Right ventricle myocardium inferior (tissue), 1 donor: ENCODE data around the gene SLC12A4. TPM values are rescaled to one million over a fixed set of nuclear protein-coding genes. Genes with fewer than 3 reads are reported as not detected.
"Not testable (repeated sequence)": the region's sequence is repeated elsewhere in the genome, so short reads cannot be mapped to it uniquely, and the experiment has no call there.

Experiments
- ATAC-seq: fragments of 200-7000 bp; cut with Tn5 transposase; one replicate; pipeline ENCODE4 v1.9.1; 2020; ENCODE audit warnings: mild to moderate bottlenecking, moderate library complexity
- DNase-seq: peaks from one replicate; pipeline ENCODE4 v3.0.0; 2021; ENCODE audit errors: missing footprints
- intact Hi-C: fragments of 100-400 bp; cut with DNase I; formaldehyde crosslinking; loops from one replicate; pipeline ENCODE4 v1.11.0; 2022
- total RNA-seq: library from RNA; stranded (reverse); fragmentation: NEBNext Ultra II Directional; extraction: Animal tissue kit (Norgen Biotek cat#: 25700); gene quantifications from one replicate; pipeline ENCODE4 v1.2.1, GENCODE V29; 2021
- donor health status: DM: no; HTN: yes; CAD: no; lungs with severe emphysema.

SLC12A4 gene
- total RNA-seq, 1 donor from 2014 or later = 97.5 TPM

DNA sequence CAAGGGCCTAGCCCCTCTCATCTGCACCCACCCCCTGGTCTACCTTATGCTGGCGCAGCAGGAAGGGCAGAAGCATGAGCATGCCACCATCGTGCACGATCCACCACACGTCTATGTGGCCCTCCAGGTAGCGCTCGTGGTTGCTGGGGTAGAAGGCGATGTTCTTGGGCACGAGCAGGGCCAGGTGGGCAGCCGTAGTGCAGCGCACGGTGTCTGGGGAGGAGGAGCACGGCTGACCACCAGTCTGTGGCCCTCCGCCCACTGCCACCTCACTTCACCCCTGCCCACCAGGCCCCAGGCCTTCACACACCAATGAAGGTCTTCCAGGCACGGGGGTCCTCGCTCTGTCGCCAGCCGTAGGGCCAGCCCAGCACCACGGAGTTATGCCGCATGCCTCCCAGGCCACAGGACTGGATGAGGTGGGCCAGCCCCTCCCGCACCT is 22.3 kb downstream of the SLC12A4 start:
- ATAC-seq (no peak), DNase-seq (no peak)
- intact Hi-C loops = no loop called here

DNA sequence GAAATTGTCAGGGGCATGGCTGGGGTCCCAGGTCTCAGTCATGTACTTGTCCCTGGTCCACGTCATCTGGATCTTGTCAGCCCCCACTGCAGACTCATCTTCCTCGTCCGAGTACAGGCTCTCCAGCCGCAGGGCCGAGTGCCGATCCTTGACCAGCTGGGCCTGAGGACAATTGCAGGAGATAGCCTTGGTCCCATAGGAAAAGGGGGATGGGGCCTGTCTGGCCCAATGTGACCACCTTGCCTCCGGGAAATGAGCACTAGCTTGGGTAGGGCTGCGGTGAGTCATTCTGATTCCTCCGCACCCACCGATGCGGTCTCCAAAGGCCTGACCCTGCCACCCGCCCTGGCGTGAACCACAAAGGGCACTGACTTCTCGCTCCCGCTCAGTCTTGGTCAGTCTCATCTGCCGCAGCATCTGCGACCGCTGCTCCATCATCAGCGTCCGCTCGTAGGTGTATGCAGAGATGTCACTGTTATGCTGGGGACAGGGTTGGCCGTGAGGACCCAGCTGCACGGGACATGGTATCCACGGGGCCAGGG is 23.0 kb downstream of the SLC12A4 start:
- intact Hi-C loops = no loop called here
- no peak for DNase-seq

DNA sequence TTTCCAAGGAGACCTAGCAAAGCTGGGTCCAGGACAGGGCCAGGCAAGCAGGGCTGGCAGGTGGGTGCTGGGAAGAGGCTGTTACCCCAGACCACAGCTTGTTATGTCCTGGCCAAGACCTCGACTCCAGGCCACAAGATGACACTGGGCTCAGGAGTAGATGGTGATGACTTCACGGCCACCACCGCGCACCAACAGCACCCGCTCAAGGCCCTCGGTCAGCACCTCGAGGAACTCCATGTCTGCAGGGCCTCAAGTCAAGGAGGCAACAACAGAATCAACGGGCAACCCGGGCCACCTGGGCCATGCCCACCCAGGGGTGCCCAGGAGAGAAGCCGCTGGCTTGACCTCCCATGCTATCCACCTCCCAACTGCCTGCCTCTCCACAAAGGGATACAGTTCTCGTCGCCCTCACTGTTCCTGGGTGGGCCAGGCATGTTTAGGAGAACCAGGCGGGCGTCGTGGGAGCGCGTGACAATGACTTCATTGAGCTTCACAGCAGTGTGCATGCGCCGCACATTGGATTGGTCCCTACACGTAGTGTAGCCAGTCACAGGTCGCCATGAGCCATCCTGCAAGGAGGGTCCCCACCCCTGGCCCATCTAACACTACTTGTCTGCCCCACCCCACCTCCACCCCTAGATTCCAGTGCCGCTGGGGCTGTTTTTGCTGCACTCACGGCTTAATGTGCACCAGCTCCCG is 23.6 kb downstream of the SLC12A4 start:
- DNase-seq = no peak
- no peak for ATAC-seq

More for the DNA sequence above, 23.0 kb downstream of the SLC12A4 start:
- no peak for ATAC-seq

DNA sequence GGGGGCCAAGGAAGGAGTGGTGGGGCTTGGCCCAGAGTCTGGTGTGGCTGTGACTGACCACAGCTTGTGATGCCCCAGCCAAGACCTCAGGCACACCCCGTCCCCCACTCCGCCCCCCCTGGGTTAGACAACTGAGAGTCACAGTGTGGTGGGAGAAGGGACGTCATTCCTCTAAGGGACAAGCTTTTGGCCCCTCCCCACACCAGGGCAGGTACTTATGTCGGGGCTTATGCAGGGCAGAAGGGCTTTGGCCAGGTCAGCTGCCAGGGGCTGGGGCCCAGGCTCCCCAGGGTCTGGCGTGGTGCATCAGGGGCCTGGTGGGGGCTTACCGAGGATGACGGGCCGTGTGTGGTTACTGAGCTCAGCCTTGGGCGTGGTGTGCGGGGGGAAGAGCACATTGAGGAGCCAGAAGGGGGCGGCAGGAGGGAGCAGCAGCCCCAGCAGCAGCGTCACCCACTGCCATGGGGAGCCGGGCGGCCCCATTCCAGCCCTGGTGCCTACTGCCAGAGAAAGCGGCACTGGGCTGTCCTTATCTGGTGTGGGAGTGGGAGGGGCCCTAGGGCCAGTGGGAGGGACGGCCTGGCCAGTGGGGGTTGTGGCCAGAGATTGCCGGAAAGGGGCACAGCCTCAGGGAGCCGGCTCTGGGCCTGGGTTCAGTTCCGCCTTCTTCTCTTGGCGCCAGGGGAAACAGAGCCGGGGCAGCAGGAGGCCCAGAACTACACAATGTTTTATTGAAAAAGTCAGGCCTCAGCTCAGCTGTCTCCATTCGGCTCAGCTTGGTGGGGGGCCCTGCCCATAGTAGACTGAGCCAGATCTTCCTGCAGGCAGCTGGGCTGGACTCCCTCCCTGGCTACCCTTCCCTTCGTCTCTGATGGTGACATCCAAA is 24.6 kb downstream of the SLC12A4 start, which contains the start of gene LCAT:
Gene LCAT, minus strand, starts transcription at position 502 of the 886 bp plus-strand sequence. Its CDS starts 19 bp downstream, at position 483.
- ATAC-seq = peak; percentile 71
- DNase-seq = no peak
- intact Hi-C loops = loop anchor here (5.0 kb wide), 2 partner anchors 43 to 78 kb away; partner anchors contain the start of genes DDX28 and DUS2

More for the DNA sequence above, 23.6 kb downstream of the SLC12A4 start:
- intact Hi-C loops = loop anchor here (5.0 kb wide), 2 partner anchors 42 to 77 kb away; partner anchors contain the start of genes DDX28 and DUS2

DNA sequence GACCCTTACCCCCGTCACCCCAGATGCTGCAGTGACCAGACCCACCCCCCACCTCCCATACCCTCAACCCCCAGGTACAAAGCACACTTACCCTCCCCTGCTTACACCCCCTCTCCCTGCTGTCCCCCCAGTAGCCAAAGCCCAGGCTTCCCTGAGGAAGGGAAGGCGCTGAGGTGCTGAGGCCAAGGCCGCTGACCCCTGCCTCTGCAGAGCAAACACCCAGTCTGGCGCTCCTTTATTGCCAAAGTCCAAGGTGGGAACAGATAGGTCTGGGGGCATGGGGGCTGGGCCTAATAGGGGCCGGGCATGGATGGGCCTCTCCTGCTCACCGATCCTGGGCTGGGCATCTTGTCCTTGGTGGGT is 25.2 kb downstream of the SLC12A4 start:
- intact Hi-C loops = loop anchor here (5.0 kb wide), 2 partner anchors 44 to 79 kb away; partner anchors contain the start of genes DDX28 and DUS2
- DNase-seq (no peak), ATAC-seq (peak; percentile 6)

DNA sequence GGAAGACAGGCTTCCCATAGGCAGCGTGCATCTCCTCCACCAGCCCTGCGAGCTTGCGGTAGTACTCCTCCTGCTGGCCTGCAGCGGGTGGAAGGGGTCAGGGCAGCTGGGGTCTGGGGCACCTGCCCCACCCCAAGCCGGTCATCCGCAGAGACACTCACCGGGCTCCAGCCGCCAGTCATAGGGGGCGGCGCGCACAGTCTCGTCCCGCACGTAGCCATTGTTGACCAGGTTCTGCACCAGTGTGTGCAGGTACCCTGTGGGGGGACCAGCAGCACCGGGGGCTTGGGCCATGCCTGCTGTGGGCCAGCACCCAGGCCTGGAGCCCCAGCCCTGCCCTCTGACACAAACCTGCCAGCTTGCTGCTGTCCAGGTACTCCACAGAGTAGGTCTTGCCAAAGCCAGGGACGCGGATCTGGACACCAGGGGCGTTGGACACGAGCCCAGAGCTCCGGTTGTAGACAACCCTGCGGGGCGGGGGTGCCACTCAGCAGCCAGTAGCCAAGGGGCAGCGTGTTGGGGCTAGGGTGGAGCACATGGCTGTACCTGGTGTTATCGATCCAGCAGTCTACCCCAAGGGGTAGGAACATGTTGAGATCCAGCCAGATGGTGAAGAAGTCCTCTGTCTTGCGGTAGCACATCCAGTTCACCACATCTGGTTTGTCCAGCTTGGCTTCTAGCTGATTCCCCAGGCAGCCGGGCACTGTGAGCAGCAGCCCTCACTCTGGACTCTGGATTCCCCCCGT is 25.8 kb downstream of the SLC12A4 start:
- intact Hi-C loops = loop anchor here (5.0 kb wide), 2 partner anchors 45 to 80 kb away; partner anchors contain the start of genes DDX28 and DUS2
- peak; percentile 1 for ATAC-seq
- no peak for DNase-seq

DNA sequence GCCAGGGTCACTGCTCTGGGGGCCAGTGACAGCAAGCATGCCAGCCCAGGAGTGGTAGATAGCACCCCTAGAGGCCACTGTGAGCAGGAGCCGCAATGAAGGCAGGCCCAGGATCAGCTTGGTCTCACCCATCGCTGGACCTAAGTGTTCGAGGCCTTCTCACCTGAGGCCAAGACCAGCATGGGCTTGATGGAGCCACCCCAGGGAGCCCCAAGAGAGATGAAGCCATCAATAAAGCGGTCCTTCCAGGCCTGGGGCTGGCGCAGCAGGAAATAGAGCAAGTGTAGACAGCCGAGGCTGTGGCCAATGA is 26.3 kb downstream of the SLC12A4 start:
- DNase-seq = no peak
- no peak for ATAC-seq
- intact Hi-C loops = loop anchor here (5.0 kb wide), 2 partner anchors 45 to 80 kb away; partner anchors contain the start of genes DDX28 and DUS2

DNA sequence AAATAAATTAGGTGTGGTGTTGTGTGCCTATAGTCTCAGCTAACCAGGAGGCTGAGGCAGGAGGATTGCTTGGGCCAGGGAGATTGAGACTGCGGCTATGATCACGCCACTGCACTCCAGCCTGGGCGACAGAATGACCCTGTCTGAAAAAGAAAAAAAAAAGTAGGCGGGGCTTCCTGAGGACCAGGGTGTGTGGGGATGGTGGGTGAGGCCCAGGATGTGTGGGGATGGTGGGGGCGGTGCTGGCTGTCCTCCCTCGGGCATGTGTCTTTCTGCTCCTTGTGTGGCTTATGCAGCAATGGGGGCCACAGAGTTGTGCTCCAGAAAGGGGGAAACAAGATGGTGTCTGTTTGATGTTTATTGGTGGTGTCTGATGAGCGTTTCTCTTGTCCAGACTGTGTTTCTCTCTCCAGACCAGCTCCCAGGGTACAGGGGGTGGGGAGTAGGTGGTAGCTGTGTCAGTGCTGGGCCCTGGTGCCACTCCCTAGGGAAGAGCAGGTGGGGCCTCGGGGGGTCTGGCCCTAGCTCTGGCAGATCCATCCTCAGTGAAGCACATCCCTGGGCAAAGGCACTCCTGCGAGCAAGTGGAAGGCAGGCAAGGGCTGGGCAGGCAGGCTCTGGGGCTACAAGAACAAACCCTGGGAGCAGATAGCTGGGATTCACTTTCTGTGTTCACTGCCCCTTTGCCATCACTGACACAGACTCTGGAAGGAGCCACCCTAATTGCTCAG is 26.8 kb downstream of the SLC12A4 start:
- no peak for ATAC-seq
- no peak for DNase-seq
- intact Hi-C loops = loop anchor here (5.0 kb wide), 2 partner anchors 46 to 81 kb away; partner anchors contain the start of genes DDX28 and DUS2

DNA sequence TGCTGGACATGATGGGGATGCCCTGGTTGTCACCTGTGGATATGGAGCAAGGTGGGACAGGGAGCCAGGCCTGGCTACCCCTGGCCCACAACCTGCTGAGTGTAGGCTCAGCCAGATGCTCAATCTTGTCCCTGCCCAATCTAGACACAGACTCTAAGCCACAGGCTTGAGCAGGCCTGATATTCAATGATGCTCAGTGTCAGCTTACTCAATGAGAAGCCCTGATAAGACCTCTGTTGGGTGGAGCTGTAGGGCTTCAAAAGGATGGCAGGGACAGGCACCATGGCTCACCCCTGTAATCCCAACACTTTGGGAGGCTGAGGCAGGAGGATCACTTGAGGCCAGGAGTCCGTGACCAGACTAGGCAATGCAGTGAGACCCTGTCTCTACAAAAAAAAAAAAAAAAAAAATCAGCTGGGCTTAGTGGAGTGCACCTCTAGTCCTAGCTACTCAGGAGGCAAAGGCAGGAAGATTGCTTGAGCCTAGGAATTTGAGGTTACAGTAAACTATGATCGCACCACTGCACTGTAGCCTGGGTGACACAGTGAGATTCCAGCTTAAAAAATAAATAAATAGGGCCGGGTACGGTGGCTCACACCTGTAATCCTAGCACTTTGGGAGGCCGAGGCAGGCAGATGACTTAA is 27.9 kb downstream of the SLC12A4 start:
- intact Hi-C loops = loop anchor here (5.0 kb wide), 2 partner anchors 47 to 82 kb away; partner anchors contain the start of genes DDX28 and DUS2
- no peak for ATAC-seq
- DNase-seq = no peak

DNA sequence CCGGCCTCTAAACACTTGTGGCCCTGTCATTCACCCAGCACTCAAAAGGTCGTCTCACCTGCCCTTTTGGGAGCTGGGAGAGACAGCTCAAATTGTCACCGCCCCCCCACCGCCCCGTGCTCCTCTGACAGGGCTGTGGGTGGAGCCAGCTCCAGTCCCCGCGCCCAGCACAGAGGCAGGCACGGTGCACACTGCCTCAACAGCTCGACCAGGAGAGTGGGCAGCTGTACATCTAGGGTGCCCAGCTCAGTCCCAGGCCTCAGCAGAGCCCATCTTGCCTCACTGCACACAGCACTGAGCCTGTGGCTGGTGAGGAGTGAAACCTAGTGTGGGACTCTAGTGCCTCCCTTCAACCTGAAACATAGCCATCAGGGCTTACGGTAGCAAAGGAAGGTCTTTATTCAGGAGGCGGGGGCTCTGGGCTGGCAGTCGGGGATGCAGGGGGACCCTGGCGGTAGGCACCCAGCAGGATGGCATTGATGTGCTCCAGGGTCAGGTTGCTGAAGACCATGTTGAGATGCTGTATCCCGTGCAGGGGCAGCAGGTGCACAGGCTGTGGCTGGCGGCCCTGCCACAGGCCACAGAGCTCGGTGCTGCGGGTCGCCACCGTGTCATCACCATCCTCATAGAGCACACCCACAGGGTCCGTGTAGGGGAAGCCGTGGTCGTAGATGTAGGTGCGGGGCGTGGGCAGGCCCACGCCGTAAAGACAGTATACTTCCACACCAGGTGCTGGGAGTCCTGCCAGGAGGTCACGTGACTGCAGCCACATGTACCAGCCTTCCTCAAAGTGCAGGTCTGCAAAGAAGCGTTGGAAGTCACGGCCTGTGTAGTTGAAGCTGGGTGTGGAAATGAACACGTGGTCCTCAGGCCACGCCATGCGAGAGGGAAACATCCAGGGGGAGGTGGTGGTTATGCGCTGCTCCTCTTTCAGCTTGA is 28.7 kb downstream of the SLC12A4 start:
- intact Hi-C loops = loop anchor here (5.0 kb wide), 2 partner anchors 48 to 83 kb away; partner anchors contain the start of genes DDX28 and DUS2
- DNase-seq = no peak
- no peak for ATAC-seq

DNA sequence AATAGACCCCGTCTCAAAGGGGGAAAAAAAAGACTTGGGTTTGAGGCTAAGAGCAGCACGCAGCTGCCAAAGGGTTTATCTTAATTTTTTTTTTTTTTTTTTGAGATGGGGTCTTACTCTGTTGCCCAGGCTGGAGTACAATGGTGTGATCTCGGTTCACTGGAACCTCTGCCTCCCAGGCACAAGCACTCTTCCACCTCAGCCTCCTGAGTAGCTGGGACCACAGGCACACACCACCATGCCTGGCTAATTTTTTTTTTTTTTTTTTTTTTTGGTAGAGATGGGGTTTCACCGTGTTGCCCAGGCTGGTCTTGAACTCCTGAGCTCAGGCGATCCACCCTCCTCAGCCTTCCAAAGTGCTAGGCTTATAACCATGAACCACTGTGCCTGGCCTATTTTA is 30.7 kb downstream of the SLC12A4 start:
- intact Hi-C loops = loop anchor here (2.0 kb wide), 1 partner anchor 31 kb away; the partner anchor contains the start of gene SLC12A4
- not testable (repeated sequence) for DNase-seq, ATAC-seq

DNA sequence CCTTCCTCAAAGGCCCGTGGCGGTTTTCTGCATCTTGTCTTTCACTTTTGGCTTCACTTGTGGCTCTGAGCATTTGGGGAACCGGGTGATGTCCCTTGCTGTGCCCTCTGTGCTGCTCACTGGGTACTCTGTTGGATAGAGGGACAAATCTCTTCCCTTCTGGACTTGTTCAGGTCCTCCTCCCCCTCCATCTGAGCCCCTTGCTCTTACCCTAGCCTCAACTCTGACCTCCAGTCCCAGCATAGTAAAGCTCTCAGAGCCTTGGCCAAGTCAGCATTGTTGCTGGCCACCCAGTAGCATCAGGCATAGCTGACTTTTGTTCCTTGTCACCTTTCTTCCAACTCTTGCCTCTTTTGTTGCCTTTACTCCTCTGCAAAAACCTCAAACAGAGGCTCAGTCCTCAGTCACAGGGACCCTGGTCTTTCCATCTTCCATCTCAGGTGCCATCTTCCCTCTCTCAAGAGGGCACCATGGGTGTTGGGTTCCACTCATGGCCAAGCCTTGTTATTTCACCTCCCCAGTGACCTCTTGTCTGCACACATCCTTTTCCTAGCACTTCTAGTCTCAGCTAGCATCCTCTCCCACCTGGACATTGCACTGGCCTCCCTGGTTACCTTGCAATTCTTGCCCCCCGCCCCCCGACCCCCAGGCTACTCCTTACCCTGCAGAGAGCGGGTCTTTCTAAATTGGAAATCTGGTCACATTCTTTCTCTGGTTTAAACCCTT is 31.4 kb downstream of the SLC12A4 start:
- intact Hi-C loops = loop anchor here (2.0 kb wide), 1 partner anchor 32 kb away; the partner anchor contains the start of gene SLC12A4
- ATAC-seq (no peak), DNase-seq (no peak)

DNA sequence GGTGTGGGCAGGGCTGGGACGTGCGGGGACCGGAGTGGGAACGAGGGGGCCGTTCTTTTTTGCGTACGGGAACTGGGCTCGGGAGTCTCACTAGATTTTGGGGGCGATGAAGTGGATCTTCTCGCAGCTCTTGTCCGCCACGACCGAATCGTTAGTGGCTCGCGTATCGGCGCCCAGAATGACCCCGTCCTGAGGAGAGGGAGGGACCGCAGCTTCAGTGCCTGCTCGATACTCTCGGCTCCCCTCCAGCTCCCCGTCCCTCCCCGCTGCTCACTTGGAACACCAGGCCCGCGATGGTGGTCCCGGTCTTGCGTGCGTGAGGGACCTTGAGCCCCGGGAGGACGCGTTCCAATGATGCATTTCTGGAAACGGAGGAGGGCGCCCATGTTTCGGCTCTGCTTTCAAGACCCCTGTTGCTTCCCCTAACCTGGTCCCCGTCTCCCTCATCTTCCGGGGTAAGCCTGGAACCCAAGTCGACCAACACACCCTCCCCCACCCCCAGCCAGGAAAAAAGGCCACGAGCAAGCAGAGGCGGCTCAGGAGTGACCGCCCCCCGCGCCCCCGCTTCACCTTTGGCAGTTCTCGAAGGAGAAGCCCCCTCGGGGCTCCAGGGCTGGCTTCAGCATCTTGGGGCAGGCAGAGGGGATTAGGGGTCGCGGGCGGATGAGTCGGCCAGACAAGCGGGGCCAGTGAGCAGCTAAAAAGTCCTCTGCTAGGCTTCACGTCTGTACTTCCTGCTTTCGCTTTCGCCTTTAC is 32.1 kb downstream of the SLC12A4 start, which contains the start of gene PSMB10:
Gene PSMB10, minus strand, starts transcription at position 727 of the 756 bp plus-strand sequence. Its CDS starts 101 bp downstream, at position 626.
- peak; percentile 20 for ATAC-seq
- peak; percentile 84 for DNase-seq
- intact Hi-C loops = loop anchor here (2.0 kb wide), 1 partner anchor 32 kb away; the partner anchor contains the start of gene SLC12A4

DNA sequence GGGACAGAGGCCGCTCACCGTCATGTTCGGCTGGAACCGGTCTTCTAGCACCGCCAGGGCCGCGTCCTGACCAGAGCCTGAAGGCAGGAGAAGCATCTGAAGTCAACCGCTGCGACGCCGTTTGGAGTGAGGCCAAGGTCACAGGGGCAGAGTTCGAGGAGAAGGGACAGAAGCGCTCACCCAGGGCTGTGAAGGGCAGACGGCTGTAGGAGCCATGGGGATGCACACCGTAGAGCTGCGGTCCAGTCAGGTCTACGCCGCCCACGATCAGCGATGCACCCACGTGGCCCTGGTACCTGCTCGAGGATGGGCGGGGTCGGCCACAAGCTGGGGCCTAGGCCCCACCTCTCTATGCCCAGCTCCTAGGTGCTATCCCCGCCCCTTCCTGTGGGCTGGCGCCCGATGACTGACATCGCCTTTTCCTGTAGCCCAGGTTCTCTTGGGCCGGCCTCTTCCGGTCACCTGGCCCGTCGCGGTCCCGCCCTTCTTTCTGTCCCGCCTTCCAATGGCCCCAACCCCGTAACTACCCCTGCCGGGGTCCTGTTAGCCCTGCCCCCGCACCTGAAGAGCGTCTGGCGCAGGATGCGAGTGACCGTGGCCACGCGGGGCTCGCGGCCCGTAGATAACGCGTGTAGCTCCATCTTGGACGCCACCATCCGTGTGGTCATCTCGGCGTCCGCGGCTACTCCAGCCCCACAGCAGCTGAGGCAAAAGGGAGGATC is 32.9 kb downstream of the SLC12A4 start:
- intact Hi-C loops = loop anchor here (2.0 kb wide), 1 partner anchor 33 kb away; the partner anchor contains the start of gene SLC12A4
- ATAC-seq (peak; percentile 93), DNase-seq (peak; percentile 98)
